Embryonic facial prominence (tissue), 1 donor: ENCODE data around the gene KLK14.

ENCODE experiments used
- DNase-seq: peaks from one replicate; pipeline ENCODE4 v3.0.0-alpha.2; 2016; ENCODE audit errors: extremely low spot score

KLK14 gene

DNA sequence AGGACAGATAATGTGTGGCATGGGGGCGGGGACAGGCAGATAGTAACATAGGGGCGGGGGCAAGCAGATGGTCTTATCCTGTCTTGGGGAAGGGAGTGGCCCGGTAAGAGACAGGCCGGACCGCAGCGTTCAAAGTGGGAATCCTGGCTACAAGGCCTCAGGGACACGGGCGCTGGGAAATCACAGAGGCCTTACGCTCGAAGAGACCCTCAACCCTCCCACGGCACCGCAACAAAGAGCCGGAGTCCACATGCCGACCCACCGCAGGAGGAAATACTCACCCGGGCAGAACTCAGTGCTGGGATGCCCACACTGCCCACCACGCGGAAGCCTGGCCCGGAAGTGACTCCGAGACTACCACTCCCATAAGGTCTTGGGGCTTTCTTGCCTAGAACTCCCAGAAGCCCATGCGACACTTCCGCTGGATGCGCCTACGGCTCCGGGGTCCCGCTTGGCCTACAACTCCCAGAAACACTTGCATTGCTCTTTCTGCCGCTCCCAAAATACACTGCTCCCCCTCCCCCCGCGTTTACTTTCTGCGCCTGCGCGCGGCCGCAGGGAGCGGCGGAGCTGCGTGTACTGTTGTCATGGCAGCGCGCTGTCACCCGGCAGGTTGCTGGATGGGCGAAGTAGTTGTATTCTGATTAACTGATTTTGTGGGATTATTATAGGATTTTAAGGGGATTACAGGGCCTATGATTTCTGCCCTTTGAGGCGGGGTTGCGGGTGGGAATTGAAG, 25.5 kb upstream of the KLK14 start, which contains the start of gene CTU1:
Gene CTU1, minus strand, starts transcription at position 344 of the 739 bp plus-strand sequence. CDS start 3,840 bp downstream, outside the sequence.
- DNase-seq: peak; percentile 96

DNA sequence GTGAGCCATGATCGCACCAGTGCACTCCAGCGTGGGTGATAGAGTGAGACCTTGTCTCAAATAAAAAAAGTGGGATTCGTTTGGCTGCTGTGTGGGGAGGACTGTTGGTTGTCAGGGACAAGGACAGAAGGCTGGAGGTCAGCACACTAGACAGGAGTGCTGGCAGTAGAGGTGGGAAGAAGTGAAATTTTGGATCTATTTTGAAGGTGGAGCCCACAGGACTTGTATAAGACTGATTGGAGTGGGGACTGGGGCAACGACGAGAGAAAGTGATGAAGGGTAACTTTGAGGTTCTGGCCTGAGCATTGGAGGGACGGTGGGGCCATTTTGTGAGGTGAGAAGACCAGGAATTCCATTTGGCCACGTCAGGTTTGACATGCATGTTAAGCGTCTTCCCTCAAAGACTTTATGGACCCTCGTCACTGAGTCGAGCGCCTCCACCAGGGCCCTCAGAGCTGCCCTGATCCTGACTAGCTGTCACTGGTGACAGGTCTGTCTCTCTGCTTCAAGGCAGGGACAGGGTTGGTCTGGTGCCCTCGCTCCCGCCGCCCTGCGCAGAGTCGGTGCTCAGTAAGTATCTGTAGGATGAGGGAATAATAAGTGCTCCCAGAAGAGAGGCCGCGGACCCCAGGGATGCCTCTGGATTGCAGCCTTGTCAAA, 24.8 kb upstream of the KLK14 start:
- no peak for DNase-seq

DNA sequence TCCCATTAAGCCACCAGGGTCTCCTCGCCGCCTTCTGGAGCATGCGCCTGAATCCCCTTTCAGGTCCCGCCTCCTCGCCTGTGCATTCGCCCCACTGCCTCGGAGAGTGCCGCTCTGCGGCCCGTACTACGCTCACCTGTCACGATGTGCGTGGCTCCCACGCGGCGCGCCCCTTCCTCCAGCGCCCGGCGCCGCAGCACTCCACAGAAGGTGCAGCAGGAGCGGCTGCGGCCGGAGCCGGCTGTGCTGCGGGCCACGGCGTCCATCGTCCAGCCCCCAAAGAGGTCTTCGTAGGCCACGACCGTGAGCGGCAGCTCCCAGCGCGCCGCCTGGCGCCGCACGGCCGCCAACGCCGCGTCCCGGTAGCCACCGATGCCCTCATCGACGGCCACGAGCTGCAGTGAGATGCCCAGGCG, 21.2 kb upstream of the KLK14 start:
- no peak for DNase-seq

DNA sequence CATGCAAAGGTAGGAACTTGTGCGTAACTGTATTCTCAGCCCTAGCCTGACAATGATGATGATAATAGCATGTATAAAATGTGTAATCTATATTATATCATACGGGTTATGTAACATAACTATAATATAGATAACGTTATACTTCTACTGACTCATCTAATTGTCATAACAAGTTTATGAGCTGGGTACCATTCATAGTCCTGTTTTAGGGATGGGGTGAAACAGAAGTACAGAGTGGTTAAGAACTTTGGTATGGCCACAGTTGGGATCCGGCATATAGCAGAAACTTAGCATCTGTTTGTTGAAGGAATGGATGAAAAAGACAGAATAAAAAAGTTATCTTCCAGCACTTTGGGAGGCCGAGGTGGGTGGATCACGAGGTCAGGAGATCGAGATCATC, 20.3 kb upstream of the KLK14 start:
- no peak for DNase-seq

DNA sequence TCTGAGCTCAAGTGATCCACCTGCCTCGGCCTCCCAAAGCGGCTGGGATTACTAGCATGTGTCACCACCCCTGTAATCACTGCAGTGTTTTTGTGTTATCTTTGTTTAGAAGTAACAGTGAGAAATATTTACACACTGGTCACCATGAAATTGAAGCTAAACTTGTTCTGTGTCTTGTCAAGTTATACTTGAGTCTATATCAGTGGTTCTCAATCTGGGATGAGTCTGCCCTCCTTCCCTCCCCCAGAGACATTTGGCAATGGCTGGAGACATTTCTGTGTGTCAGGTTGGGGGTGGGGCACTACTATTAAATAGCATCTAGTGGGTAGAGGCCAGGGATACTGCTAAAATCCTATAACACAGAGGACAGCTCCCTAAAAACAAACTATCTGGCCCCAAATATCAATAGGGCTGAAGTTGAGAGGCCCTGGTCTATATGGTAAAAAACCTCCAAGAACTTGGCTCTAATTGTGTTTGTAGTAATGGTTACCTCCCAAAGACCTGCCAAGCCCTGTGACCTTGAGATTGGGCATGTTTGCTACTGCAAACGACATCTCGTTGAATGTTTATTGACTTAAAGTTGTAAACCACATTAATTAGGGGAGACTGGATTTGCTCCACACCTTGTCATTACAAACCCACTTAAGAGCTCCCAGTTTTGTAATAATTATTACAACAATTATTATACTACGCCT, 18.6 kb upstream of the KLK14 start:
- DNase-seq: no peak

DNA sequence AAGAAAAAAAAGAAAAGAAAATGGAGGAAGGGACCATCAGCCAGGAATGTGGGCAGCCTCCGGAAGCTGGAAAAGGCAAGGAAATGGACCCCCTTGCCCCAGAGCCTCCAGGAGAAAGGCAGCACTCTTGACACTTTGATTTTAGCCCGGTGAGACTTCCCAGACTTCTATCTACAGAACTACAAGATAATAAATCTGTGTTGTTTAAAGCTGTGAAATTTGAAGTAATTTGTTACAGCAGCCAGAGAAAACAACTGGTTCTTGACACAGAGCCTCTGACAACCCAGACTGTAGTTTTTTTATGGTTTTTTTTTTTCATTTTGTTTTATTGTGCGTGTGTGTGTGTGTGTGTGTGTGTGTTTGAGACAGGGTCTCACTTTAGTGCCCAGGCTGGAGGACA, 17.9 kb upstream of the KLK14 start:
- no peak for DNase-seq

DNA sequence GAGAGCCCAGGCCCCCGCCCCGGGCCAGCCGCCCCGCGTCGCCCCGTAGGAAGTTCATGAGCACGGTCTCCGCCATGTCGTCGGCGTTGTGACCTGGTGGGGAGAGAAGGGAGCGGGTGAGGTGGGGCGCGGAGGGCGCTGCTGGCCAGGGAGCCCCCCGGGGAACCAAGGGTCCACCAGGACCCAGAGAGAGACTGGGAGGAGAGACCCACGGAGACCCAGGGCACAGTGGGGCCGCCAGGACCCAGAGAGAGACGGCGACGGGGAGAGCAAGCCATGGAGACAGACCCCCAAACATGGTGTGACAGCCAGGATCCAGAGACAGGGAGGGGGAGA, 16.3 kb upstream of the KLK14 start:
- DNase-seq: no peak

DNA sequence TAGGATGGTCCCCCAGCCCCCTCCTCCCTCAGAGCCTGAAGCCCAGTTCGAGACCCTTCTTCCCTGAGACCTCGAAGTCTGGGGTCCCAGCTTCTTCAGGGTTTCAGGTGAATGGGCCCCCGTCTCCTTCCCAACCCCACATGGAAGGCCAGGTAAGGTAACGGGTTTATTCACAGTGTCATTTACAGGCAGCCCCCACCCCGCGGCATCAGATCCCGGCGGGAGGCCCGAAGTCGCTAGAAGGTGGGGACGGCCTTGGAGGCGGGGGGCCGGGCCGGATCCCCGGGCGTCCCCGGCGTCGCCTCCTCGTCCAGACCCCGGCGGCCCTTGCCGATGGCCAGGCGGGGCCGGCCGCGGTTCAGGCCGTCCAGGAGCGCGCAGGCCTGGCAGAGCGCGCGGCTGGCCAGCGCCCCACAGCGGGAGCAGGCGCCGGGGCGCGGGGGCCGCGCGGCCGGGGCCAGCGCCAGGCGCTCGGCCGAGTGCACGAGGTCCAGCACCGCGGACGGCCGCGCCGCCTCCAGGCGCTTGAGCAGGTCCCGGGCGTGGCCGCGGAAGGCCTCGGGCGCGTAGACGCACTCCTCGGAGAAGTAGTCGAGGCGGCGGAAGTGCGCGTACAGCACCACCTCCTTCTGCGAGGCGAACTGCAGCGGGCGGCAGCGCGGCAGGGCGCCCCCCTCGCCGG, 15.8 kb upstream of the KLK14 start:
- DNase-seq: no peak

DNA sequence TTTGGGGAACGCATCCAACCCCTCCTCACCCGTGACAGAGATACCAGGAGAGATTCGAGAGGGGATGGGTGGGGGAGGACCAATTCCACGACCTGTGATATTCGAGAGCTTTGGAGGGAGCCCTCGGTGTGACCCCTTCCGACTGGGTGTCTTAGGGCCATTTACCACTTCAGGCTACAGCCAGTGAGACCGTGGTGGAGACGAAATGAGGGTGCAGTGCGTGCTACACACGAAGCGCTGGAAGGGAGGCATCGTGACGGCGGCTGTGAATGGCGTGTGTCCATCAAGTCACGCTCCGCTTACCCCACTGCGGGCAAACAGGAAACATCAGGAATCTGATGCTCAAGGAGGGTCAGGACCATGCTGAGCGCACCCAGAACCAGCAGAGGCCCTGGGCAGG, 15.1 kb upstream of the KLK14 start:
- no peak for DNase-seq

DNA sequence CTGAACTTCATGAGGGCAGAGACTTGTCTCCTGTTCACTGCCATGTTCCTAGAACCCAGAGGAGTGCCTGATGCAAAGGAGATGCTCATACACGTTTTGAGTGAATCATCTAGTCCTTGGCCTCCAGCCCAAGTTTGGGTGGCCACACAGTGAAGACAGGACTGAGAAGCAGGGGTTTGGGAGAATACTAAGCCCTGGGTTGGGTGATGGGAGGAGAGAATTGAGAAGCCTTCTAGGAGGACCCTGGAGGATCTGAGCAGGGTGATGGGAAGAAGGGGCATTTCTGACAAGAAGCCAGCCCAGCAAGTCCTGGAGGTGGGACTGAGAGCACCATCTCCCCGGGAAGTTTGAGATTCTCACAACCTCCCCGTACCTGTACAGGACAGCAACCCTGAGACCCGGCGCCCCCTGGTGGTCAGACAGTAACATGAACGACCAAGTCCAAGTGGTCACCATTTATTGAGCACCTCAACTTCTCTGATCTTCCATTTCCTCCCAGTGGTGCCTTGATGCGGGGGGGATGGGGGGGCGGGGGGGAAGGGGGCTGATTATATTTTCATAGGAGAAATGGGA, 14.6 kb upstream of the KLK14 start:
- no peak for DNase-seq

DNA sequence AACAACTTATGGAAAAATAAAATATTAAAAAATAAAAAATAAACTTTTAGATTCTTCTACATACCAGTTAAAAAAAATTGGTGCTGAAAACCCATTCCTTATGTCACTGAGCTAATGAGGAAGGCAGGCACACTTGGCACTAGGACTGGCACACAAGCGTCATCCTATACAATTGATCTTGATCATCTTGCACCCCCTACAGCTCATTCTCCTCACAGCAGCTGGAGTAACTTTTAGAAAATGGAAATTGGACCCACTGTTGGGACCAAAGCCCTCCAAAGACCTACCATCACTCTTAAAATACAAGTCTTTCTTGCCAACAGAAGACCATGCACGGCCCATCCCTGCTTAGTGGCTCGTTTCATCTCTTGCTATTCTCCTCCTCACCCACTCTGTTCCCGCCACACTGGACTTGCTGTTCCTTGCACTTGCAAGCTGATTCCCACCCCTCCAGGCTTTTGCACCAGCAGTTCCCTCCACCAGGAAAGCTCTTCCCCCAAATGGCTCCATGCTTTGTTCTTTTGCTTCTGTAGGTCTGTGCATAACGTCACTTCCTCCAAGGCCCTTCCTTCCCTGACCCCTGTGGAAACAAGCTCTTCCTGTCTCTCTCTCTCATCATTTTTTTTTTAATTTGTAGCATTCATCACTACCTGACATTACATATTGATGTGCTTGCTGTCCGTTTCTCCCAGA, 13.9 kb upstream of the KLK14 start:
- no peak for DNase-seq

DNA sequence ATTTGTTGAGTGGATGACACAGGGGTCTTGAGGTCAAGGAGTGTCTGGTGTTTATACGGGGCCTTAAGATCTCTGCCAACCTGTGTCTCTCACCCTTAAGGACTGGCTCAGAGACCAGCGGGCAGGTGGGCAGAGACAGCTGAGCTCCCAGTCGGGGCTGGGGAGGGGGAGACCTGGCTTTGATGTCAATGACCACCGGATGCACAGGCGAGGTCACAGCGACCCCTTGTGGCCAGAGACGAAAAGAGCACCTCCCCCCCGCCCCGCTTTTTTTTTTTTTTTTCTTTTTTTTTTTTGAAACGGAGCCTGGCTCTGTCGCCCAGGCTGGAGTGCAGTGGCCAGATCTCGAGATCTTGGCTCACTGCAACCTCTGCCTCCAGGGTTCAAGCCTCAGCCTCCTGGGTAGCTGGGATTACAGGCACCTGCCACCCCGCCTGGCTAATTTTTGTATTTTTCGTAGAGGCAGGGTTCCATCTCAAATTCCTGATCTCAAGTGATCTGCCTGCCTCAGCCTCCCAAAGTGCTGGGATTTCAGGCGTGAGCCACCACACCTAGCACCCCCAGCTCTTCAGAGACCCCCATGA, 12.1 kb upstream of the KLK14 start:
- no peak for DNase-seq

DNA sequence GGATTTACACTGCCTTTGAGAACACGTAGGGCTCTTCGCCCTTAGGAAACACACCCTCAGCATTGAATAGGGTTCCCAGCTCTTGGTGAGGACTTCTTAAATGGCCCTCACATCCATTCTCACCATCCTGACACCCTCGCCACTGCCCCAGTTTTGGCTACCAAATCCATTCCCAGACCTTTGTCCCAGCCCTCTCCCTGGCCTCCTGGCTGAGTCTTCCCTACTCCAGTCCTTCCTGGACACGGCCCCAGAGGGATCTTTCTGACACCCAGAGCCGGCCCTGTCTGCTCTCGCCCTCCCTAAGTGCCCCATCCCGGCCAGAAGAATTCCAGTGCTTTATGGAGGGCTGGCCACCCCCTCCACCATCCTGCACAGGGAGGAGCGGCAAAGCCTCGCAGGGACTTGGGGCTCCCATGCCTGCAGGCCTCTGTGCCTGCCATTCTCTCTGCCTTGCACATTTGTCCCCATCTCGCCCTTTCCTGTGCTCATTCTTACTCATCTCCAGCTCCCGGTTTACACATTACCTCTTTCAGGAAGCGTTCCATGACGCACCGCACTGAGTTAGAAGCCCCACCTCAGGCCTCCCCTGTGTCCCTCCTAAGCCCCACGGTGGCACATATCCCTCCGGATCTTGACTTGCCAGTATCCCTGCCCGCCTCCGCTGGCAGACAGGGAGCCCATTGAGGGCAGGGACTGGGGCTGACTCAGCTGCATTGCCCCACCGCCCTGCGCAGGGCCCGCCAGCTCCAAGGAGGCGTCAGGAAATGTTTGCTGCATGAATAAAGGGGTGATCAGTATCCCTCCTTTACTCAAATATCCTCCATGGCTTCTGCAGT, 11.0 kb upstream of the KLK14 start:
- DNase-seq: no peak

DNA sequence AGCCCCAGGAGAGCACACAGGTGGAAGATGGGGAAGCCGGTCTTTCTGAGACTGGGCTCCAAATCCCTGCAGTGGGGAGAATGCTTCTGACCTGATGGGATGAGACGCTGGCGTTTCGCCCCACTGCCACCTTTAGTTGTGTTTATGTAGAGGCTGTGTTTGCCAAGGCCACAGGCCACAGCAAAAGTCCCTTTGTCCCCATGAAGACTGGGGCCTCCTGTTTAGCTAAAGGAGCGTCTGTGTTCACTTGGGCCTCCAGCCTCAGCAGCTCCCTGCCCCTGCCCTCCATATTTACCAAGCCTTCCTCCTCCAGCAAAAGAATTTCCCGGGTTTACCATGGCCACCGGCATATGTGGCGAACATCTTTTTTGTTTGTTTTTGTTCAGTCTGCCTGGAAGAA, 10.4 kb upstream of the KLK14 start:
- no peak for DNase-seq

DNA sequence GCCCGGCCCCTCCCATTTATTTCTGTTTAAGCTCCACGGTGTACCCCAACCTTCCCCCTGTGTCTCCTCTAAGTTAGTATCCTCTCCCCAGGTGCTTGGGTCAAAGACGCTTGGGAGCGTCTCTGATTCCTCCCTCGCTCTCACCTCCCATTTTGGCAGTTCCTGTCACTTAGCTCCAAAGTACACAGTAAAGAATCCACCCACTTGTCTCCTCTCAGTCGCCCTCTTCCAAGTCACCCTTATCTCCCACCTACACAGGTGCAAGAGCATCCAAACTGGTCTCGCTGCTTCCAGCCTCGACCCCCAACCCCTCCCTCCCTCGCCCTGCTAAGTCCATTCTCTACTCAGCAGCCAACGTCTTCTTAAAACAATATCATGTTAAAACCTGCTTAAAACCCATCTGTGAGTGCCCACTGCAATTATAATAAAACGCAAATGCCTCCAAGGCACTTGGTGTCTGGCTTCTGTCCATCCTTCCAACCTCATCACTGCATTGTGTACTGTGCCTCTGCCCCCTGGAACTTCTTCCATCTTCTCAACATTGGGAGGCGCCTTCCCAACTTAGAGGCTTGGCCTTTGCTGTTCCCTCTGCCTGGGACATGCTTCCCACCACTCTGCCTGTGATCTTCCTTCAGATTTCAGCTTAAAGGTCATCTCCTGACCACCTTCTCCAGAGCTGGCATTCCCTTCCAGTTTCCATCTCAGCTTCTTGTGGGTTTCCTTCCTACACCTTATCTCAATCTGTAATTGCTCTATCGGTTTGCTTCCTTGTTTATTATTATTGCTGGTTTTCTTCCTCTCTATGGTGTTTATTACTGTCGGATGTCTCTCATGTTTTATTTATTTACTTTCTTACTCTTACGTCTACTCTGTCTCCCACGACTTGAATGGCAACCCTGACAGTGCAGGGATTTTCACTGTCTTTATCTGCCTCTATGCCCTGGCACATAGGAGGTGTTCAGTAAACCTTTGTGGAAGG, 9.5 kb upstream of the KLK14 start:
- no peak for DNase-seq

DNA sequence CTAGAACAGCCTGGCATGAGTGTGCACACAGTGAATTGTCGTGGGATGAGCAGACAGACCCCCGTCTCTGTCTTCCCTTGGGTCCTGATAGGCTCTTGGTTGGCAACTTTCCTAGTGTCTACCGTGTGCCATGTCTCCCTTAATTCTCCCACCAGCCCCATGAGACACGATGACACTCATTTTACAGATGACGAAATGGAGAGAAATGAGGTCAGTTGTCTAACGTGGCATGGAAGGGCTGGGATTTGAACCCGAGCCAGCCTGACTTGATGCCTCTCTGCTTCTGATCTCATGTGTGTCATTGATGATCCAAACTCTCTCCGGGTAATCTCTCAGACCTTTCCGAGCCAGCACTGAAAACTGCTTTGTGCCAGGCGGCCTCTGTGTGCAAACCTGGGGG, 8.4 kb upstream of the KLK14 start:
- no peak for DNase-seq

DNA sequence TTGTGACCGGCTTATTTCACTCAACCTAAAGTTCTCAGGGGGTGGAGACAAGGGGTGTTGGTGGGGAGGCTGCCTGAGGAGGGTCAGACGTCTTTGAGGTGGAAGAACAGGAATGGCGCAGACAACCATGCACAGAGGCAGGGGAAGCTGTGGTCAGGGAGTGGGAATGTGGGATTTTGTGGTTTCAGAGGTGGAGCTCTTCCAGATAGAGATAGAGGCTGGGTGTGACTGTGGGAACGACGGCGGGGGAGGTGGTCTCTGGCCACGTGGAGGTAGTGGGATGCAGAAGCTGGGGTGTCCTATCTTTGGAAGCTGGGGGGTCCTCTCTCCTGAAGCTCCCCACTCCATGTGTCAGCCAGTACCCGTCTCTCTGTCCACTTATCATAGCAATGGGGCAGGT, 7.8 kb upstream of the KLK14 start:
- DNase-seq: no peak

DNA sequence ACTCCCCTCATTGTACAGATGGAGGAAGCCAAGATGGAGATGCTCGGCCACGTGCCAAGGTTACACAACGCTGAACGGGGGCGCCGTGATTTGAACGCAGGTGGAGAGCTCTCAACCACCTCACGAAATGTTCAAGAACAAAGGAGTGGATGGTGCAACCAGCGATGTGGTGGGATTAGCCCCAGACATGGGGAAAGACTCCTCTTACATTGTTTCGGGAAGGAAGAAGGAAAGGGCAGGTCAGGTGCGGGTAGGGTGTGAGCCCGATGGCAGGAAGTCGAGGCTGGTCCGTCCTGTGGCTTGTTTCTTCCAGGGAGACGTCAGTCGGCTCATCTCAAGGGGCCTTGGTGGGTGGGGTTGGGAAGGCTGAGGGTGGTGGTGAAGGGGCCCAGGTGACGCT, 7.1 kb upstream of the KLK14 start:
- DNase-seq: no peak
